A172 (cell line): ENCODE results near the gene DNAAF5. TPM values are rescaled to one million over a fixed set of nuclear protein-coding genes. Genes with fewer than 3 reads are reported as not detected.

Source experiments
- DNase-seq: peaks from one replicate; pipeline ENCODE4 v3.0.0-alpha.2; 2015; ENCODE audit warnings: low spot score
- total RNA-seq: library from RNA; depleted of rRNA; stranded (reverse); fragments of >200 nt; shearing (Covaris generic); gene quantifications from 2 replicates; pipeline ENCODE4 v1.2.3, GENCODE V29; 2014

DNAAF5 gene
- total RNA-seq, 1 experiment from 2014 or later: 95.9 TPM

GRCh38 chr7:815284-816216 is 89.1 kb downstream of the DNAAF5 start:
- DNase-seq: no peak

DNA sequence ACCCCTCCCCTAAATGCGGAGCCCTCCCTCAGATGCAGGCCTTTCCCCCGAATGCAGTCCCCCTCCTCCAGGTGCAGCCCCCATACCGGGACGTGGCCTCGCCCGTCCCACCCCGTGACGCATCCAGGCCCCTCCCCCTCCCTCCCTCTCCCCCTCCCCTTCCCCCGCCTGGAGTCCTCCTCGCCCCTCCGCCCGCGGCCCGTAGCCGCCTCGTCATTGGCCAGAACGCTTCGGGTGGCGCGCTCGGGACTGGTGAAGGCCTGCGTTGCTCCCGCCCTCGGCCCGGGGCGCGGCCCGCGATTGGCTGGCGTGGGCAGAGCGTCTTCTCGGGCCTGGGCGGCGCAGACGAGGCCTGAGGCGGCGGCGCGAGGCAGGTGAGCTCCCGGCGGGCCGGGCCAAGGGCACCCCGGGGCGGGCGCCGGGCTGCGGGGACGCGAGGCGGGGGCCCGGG is 89.8 kb downstream of the DNAAF5 start:
- DNase-seq: peak; percentile 96

DNA sequence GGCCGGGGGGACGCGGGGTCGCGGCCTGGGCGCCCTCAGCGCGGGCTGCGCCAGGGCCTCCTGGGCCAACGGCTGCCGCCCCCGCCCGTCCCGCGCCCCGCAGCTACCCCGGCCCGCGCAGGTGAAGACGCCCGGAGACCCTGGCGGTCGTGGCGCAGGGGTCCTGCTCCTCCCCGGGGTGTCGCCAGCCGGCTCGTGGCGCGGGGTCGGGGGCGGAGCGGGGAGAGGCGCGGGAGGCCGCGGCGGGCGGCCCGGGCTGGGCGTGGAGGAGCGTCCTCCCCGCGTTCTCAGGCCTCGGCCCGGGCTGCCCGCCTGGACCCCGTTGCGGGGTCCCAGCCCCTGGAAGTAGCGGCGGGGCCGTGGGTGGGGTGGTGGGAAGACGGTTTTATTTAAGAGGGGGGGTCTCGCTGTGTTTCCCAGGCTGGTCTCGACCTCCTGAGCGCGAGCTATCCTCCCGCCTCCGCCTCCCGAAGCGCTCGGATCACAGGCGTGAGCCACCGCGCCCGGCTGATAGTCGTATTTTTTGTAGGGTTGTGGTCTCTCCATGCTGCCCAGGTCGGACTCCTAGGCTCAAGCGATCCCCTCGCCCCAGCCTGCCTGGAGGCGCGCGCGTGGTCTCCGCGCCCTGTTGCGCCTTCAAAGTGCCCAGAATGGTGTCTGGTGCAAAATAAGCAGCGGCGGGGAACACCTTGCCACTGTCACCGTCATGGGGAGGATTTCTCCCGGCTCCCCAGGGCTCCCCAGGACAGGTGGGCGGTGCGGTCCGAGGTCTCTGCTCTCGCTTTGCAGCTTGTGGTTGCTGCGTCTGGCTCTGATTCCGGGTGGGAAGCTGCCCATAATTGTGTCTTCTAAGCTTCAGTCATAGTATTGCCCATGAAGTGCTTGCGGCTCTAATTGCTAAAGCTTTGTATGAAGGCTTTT is 90.5 kb downstream of the DNAAF5 start:
- DNase-seq: peak; percentile 30

DNA sequence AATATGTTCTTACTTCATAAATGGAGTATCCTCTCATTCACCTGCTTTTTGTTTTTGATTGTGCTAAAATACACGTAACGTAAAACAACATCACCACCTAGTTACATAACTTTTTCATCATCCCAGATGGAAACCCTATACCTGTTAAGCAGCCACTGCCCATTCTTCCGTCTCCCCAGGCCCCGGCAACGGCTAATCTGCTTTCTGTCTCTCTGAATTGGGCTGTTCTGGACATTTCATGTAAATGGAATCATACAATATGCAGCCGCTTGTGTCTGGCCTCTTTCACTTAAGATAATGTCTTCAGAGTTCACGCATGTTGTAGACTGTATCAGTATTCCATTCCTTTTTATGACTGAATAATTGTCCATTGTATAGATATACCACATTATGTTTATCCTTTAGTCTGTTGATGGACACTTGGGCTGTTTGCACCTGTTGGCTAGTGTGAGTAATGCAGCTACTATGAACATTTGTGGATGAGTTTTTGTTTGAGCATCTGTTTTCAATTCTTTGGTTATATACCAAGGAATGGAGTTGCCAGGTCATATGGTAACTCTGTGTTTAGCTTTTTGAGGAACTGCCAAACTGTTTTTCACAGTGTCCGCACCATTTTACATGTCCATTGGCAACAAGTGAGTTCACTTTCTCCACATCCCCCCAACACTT is 91.7 kb downstream of the DNAAF5 start:
- DNase-seq: peak; percentile 61

DNA sequence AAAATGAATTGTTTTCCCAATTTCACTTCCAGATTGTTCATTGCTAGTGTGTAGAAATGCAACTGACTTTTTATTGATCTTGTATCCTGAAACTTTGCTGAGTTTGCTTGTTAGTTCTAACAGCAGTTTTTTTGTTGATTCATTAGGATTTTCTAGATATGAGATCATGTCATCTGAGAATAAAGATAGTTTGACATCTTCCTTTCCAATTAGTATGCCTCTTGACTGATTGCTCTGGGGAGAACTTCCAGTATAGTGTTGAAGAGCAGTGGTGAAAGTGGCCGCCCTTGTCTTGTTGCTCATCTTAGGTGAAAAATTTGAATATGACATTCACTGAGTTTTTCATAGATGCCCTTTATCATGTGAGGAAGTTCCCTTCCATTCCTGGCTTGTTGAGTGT is 93.8 kb downstream of the DNAAF5 start:
- no peak for DNase-seq

DNA sequence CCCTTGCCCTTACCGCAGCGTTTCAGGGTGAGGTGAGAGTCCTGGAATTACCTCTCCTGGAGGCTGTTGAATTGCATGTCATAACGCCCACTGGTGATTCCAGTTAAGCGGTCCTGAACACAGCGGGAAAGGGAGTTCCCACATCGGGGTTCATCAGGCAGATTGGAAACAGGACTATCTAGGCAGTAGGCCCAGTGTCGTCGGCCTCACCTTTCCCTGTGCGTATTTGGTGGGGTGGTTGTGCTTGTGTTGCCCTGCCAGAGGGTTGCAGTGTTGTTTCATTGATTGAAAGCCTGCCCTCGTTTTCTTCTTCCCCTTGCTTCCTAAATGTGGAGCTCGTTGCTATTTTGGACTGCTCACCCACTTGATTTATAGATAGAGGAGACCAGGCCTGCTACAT is 95.2 kb downstream of the DNAAF5 start:
- DNase-seq: no peak

DNA sequence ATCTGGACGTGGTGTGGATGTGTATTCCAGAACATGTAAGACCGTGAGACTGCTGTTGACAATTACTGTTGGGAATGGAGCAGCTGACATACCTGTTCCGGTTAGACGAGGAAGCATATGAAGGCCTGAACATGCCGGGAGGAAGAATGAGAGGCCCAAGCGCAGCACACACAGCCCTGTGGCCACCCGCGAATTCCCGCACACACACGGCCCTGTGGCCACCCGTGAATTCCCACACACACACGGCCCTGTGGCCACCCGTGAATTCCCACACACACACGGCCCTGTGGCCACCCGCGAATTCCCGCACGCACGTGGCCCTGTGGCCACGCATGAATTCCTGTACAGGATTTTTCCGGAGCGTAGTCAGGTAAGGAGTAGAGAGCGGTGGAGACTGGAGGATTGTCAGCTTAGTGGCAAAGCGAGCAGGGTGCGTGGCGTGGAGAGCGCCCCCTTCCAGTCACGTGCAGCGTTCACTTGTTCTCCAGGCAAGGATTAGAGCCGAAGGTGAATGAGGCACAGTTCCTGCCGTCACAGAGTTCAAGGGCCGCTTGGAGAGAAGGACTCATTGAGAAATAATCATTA is 96.3 kb downstream of the DNAAF5 start:
- no peak for DNase-seq

- no peak for DNase-seq
Measured at GRCh38 chr7:823649-824048, 97.2 kb downstream of the DNAAF5 start.

GRCh38 chr7:824081-824480 is 97.6 kb downstream of the DNAAF5 start:
- DNase-seq: no peak

DNA sequence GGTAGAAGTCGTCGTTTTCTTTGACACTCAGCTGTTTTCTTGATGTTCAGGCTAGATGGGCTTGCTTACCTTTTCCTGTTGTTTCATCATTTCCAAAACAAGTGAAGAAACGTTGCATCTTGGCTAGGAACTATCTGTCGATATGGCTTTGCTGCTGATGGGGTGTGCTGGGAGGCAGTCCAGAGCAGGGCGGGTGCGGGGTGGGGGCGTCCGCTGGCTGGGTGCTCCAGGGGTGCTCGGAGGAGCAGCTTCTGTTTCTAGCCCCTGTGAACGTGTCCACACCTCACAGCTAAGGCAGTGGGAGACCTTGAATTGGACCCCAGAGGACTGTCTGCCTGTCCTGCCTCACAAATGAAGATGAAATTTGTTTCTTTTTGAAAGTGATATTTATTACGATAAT is 98.2 kb downstream of the DNAAF5 start:
- DNase-seq: no peak

DNA sequence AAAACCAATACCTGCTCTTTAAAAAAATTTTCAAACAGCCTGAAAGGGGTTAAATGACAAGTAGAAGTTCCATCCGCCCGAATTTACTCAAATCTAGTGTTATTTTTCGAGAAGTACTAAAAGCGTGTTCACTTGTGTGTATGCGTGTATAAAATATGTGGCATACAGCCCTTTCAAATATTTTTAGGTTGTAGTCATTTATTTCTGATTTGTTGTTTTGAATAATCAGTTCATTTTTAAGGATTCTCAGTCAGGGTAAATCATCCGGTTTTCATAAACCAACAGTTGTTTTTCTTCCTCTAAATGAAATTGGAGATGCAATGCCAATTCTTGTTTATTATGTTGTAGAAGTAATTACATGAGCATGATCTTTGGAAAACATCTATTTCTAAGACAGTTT is 98.9 kb downstream of the DNAAF5 start:
- DNase-seq: no peak

- DNase-seq: no peak
Measured at GRCh38 chr7:826230-826917, 99.9 kb downstream of the DNAAF5 start.

DNA sequence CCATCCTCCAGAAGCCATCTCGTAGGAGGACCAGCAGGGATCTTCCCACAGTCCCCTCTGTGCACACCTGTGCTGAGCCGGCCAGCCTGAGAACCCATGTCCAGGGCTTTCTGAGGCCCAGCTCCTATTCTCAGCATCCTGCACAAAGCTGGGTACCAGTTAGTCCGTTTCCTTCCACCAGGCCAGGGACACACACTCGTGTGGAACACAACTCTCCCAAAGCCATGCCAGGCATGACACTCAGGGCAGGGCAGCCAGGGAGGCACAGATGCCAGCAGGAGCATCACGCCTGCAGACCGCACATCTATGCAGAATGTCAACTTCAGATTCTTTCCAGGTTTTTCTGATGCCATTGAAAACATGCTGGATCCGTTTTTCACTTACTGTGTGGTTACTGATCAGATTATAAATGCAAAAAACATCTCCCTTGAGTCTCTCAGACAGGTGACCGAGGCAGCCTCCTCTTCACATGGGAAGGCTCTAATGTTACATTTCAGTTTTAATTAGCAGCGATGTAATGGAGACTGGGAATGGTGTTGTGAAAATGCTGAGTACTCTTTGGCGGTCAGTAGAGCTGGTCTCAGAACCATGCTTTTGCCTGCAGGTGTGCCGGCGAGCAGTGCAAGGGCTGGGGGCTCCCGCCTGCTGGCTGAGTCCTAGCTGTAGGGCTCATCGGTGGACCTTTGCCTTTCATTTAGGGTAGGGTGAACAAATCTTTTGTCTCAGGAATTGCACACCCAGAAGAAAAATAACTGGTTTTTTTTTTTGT is 102.5 kb downstream of the DNAAF5 start:
- DNase-seq: no peak

DNA sequence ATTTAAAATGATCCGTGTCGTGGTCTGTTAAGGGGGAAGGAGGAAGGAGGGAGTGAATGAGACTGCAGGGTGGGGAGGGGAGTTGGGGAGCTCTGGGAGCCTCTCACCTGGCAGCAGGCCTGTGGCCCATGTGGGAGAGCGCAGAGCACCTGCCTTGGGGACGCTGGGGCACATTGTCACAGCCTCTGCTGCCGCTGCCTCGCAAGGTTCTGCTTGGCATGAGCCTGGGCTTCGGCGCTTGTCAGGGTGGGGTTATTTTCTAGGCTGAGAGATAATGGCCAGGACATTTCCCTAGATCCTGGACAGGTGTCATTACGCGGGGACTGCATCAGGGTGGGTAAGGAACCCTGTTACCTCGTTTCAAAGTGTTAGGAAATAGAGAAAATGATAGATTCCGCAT is 103.6 kb downstream of the DNAAF5 start:
- no peak for DNase-seq

- DNase-seq: peak; percentile 93
Measured at GRCh38 chr7:831596-832166, 105.2 kb downstream of the DNAAF5 start.

DNA sequence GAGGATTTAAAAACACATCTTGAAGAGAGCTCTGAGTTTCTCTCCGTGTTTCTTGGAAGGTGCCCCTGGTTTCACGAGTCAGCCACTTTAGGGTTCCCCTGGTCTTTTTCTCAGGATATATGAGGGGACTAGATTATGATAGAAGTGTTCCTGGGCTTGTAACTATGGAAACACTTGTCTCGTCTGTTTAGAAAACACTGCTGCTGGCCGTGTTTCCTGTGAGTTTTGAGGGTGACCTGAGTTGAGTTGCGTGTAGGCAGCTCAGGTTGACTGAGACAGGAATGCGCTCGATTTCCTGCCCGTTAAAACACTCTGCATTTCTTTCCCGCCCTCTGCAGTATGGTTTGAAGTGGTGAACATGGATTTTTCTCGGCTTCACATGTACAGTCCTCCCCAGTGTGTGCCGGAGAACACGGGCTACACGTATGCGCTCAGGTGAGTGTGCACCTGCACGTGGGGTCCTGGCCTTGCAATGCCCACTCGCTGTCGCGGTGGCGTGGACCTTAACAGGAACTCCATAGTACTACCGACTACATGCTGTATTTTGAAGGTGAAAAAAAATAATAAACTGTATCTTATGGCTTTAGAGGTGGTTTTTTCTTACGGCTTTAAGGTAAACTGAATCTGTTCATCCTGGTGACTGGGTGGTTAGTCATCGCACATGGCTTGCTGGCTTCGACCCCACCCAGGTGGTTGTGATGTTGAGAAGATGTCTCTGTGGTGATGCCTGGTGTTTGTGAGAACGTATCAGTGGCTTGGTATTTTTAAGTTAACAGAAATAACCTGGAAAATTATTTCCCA is 105.9 kb downstream of the DNAAF5 start, which contains the start of gene SUN1:
Gene SUN1, plus strand, starts transcription at position 310 of the 801 bp plus-strand sequence. Its CDS starts 49 bp downstream, at position 359.
- DNase-seq: peak; percentile 89

GRCh38 chr7:832968-833424 is 106.5 kb downstream of the DNAAF5 start:
- no peak for DNase-seq

GRCh38 chr7:833601-834258 is 107.2 kb downstream of the DNAAF5 start:
- no peak for DNase-seq
